Mucosa of stomach (tissue), 1 donor: ENCODE results near the gene CYB5R4.

Experiments
- H3K27me3 ChIP-seq: one replicate; pipeline ENCODE4 v1.7.0; 2013; ENCODE audit warnings: mild to moderate bottlenecking, low read length; ENCODE audit not compliant: control insufficient read depth, insufficient read depth
- H3K36me3 ChIP-seq: one replicate; pipeline ENCODE4 v1.7.0; 2013; ENCODE audit warnings: low read length; ENCODE audit not compliant: control insufficient read depth, insufficient read depth
- H3K4me1 ChIP-seq: one replicate; pipeline ENCODE4 v1.7.0; 2013; ENCODE audit warnings: mild to moderate bottlenecking, low read length; ENCODE audit not compliant: control insufficient read depth, insufficient read depth
- H3K4me3 ChIP-seq: one replicate; pipeline ENCODE4 v1.7.0; 2013; ENCODE audit warnings: low read length
- H3K9ac ChIP-seq: one replicate; pipeline ENCODE4 v1.7.0; 2013; ENCODE audit warnings: mild to moderate bottlenecking, low read length, moderate library complexity
- H3K9me3 ChIP-seq: one replicate; pipeline ENCODE4 v1.7.0; 2013; ENCODE audit warnings: mild to moderate bottlenecking, low read length, moderate library complexity; ENCODE audit not compliant: control insufficient read depth
- donor health status: Pancreatic carcinoma.

Gene CYB5R4

DNA sequence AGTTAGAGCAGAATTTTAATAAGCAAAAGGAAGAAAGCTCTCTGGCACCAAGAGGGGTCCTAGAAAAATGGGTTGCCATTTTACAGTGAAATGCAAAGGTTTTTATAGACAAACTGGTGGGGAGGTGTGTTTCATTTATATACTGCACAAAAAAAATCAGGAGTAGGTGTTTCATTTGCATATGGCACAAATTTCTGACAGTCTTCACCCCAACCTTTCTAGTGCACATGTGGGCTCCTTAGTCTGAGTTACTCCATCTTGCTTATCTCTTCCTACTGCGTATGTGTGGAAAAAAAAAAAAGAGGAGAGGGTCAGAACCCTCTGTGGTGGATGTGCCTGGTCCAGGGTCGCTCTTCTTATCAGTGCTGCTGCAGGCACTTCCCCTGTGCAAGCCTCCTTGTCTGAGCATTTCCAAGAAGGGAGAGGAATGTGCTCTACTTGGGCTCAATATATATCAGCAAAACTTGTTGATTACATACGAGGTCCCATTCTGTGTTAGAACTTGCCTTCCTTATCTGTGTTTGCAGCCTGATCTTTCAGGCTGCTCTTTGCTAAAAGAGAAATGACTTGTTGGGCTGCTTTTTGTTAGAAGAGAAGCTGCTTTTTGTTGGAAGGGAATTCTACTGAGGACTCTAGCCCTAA lies 115.0 kb downstream of the CYB5R4 start:
- H3K36me3 ChIP-seq = no peaks in the 10 kb centered on the region
- H3K4me3 ChIP-seq = no peak overlapping the region
- H3K4me1 ChIP-seq = peaks cover 24% of the 10 kb centered on the region
- H3K27me3 ChIP-seq = no peaks in the 10 kb centered on the region
- no peaks in the 10 kb centered on the region for H3K9me3 ChIP-seq
- H3K9ac ChIP-seq = no peak overlapping the region

GRCh38 chr6:83976037-83976755 lies 116.7 kb downstream of the CYB5R4 start:
- H3K4me3 ChIP-seq = no peak overlapping the region

DNA sequence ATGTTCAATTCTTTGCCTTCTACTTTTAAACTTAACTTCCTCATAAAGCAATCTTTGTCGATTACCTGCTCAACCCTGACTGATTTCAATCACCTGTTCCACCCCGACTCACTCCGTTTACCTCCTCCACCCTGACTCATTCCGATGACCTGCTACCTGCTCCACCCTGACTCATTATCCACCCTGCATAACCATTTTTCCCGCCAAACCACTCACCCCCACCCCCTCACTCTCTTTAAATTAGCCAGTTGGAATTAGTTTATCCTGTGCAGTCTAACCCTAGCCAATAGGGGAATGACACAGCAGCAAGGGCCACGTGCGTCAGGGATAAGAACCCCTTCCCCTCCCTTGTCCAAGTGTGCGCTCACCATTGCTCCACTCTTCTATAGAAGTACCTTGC lies 117.4 kb downstream of the CYB5R4 start:
- no peaks in the 10 kb centered on the region for H3K9me3 ChIP-seq
- H3K4me3 ChIP-seq = no peak overlapping the region
- H3K4me1 ChIP-seq = peaks cover 24% of the 10 kb centered on the region
- H3K36me3 ChIP-seq = no peaks in the 10 kb centered on the region
- H3K27me3 ChIP-seq = no peaks in the 10 kb centered on the region
- H3K9ac ChIP-seq = peak overlapping the region; percentile 49

More at GRCh38 chr6:83976037-83976755, 116.7 kb downstream of the CYB5R4 start:
- no peaks in the 10 kb centered on the region for H3K27me3 ChIP-seq
- peaks cover 24% of the 10 kb centered on the region for H3K4me1 ChIP-seq
- H3K9ac ChIP-seq = peak overlapping the region; percentile 49
- H3K36me3 ChIP-seq = no peaks in the 10 kb centered on the region
- no peaks in the 10 kb centered on the region for H3K9me3 ChIP-seq

DNA sequence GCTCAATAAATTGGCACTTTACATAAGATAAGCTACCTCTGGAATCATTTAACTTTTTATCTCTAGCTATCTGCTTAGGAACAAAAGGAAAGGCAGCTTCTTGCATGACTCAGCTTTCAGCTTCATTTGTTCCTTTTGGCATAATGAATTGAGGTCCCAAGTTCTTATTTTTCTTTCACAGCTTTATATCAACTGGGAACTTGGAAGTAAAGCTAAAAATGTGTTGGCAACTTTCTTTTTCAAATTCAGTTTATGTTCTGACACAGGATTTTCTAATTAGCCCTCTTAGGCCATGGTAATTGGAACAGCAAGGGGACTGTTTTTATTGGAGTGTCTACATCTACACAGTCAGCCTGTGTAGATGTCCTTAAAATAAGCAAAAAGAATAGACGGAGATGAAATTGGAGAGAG lies 118.8 kb downstream of the CYB5R4 start:
- H3K36me3 ChIP-seq = no peaks in the 10 kb centered on the region
- H3K27me3 ChIP-seq = no peaks in the 10 kb centered on the region
- H3K9me3 ChIP-seq = no peaks in the 10 kb centered on the region
- H3K4me3 ChIP-seq = no peak overlapping the region
- peaks cover 24% of the 10 kb centered on the region for H3K4me1 ChIP-seq
- no peak overlapping the region for H3K9ac ChIP-seq

DNA sequence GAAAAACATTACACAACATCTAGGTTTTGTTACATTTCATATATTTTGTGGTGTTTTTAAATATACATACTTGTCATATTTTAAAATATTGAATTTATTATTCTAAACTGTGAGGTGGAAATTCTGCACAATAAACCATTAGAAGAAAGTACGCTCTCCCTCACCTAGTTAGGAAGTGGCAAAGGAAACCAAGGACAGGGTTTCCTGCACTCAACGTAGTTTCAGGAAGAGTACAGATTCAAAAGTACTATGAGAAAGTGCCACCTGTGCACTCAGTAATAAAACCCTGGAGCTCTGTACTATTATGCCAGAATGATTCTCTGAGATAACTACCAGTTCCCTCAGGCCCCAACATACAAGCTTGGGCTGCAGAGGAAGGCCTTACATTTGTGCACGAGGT lies 119.5 kb downstream of the CYB5R4 start:
- Histone ChIP-seq H3K9ac (no peak overlapping the region), H3K4me3 (no peak overlapping the region), H3K27me3 (no peaks in the 10 kb centered on the region), H3K9me3 (no peaks in the 10 kb centered on the region), H3K36me3 (no peaks in the 10 kb centered on the region), H3K4me1 (peaks cover 24% of the 10 kb centered on the region)

GRCh38 chr6:83984411-83984810 lies 124.9 kb downstream of the CYB5R4 start:
- Histone ChIP-seq H3K4me1 (no peaks in the 10 kb centered on the region), H3K27me3 (no peaks in the 10 kb centered on the region), H3K36me3 (no peaks in the 10 kb centered on the region), H3K9me3 (no peaks in the 10 kb centered on the region), H3K9ac (no peak overlapping the region), H3K4me3 (no peak overlapping the region)

GRCh38 chr6:83985308-83985713 lies 125.8 kb downstream of the CYB5R4 start:
- H3K36me3 ChIP-seq = no peaks in the 10 kb centered on the region
- no peak overlapping the region for H3K4me3 ChIP-seq
- H3K27me3 ChIP-seq = no peaks in the 10 kb centered on the region
- no peaks in the 10 kb centered on the region for H3K9me3 ChIP-seq
- H3K4me1 ChIP-seq = no peaks in the 10 kb centered on the region
- no peak overlapping the region for H3K9ac ChIP-seq

GRCh38 chr6:83985715-83986114 lies 126.2 kb downstream of the CYB5R4 start:
- Histone ChIP-seq H3K9me3 (no peaks in the 10 kb centered on the region), H3K4me3 (no peak overlapping the region), H3K4me1 (no peaks in the 10 kb centered on the region), H3K9ac (no peak overlapping the region), H3K27me3 (no peaks in the 10 kb centered on the region), H3K36me3 (no peaks in the 10 kb centered on the region)

- Histone ChIP-seq H3K4me3 (no peak overlapping the region), H3K27me3 (no peaks in the 10 kb centered on the region), H3K36me3 (no peaks in the 10 kb centered on the region)
Observed at GRCh38 chr6:83998021-83998584, 138.6 kb downstream of the CYB5R4 start.

GRCh38 chr6:84001119-84001518 lies 141.6 kb downstream of the CYB5R4 start:
- Histone ChIP-seq H3K27me3 (no peaks in the 10 kb centered on the region), H3K36me3 (no peaks in the 10 kb centered on the region), H3K4me1 (no peaks in the 10 kb centered on the region), H3K9ac (no peak overlapping the region), H3K4me3 (no peak overlapping the region), H3K9me3 (no peaks in the 10 kb centered on the region)

More at GRCh38 chr6:83998021-83998584, 138.6 kb downstream of the CYB5R4 start:
- Histone ChIP-seq H3K4me1 (no peaks in the 10 kb centered on the region), H3K9me3 (no peaks in the 10 kb centered on the region), H3K9ac (no peak overlapping the region)

DNA sequence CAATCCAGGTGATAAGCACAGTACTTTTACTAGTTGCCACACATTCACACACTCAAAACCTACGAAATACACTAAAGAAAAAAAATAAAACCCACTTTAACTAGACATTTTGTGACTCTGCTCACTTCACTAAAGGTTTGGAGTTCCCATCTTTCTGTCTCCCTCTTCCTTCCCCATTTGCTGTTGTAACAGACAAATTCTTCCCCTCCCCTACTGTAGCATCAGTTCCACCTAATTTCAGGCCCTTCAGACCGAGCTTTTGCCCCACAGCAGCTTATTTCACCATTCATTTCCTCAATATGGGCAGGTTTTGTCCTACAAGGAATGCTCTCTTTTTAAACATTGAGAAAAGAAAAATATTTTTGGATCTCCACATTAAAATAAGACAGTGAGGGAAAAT lies 142.7 kb downstream of the CYB5R4 start:
- H3K9me3 ChIP-seq = no peaks in the 10 kb centered on the region
- no peaks in the 10 kb centered on the region for H3K4me1 ChIP-seq
- no peaks in the 10 kb centered on the region for H3K36me3 ChIP-seq
- H3K27me3 ChIP-seq = no peaks in the 10 kb centered on the region
- H3K9ac ChIP-seq = no peak overlapping the region
- no peak overlapping the region for H3K4me3 ChIP-seq

- H3K27me3 ChIP-seq = no peaks in the 10 kb centered on the region
- no peak overlapping the region for H3K9ac ChIP-seq
- H3K36me3 ChIP-seq = no peaks in the 10 kb centered on the region
- H3K4me3 ChIP-seq = no peak overlapping the region
- H3K9me3 ChIP-seq = no peaks in the 10 kb centered on the region
- no peaks in the 10 kb centered on the region for H3K4me1 ChIP-seq
Observed at GRCh38 chr6:84003131-84003530, 143.6 kb downstream of the CYB5R4 start.
